GM21515 (cell line): ENCODE measurements around the gene PDHX.

Experiments
- ATAC-seq: cut with Tn5 transposase; IDR thresholded peaks from one replicate; pipeline ENCODE4 v1.9.1; 2021; ENCODE audit not compliant: unreplicated experiment

PDHX gene

GRCh38 chr11:34988294-34989255, 72.2 kb downstream of the PDHX start:
- no peak for ATAC-seq

- ATAC-seq: no peak
Measured at GRCh38 chr11:34990916-34991315, 74.5 kb downstream of the PDHX start.

GRCh38 chr11:34994854-34995253, 78.4 kb downstream of the PDHX start:
- no peak for ATAC-seq

GRCh38 chr11:34996958-34997357, 80.5 kb downstream of the PDHX start:
- ATAC-seq: no peak

GRCh38 chr11:34997952-34998528, 81.6 kb downstream of the PDHX start:
- ATAC-seq: no peak

GRCh38 chr11:34999453-34999852, 83.0 kb downstream of the PDHX start:
- no peak for ATAC-seq

GRCh38 chr11:35003186-35003585, 86.8 kb downstream of the PDHX start:
- ATAC-seq: no peak

- no peak for ATAC-seq
Measured at GRCh38 chr11:35003658-35004057, 87.2 kb downstream of the PDHX start.

- no peak for ATAC-seq
Measured at GRCh38 chr11:35005141-35005780, 88.8 kb downstream of the PDHX start.

- peak; percentile 89 for ATAC-seq
Measured at GRCh38 chr11:35006389-35007128, 90.1 kb downstream of the PDHX start.

GRCh38 chr11:35007277-35007676, 90.9 kb downstream of the PDHX start:
- ATAC-seq: peak; percentile 49

- no peak for ATAC-seq
Measured at GRCh38 chr11:35009191-35009943, 92.9 kb downstream of the PDHX start.

GRCh38 chr11:35009944-35010342, 93.5 kb downstream of the PDHX start:
- ATAC-seq: no peak

- no peak for ATAC-seq
Measured at GRCh38 chr11:35010654-35011053, 94.2 kb downstream of the PDHX start.

- ATAC-seq: no peak
Measured at GRCh38 chr11:35011389-35011788, 95.0 kb downstream of the PDHX start.

GRCh38 chr11:35011944-35012343, 95.5 kb downstream of the PDHX start:
- no peak for ATAC-seq

GRCh38 chr11:35012467-35013191, 96.2 kb downstream of the PDHX start:
- peak; percentile 69 for ATAC-seq

GRCh38 chr11:35013514-35014233, 97.3 kb downstream of the PDHX start:
- ATAC-seq: peak; percentile 41

- no peak for ATAC-seq
Measured at GRCh38 chr11:35014346-35014745, 97.9 kb downstream of the PDHX start.
